ENCODE measurements around the gene METAP1. TPM values are rescaled to one million over a fixed set of nuclear protein-coding genes. Genes with fewer than 3 reads are reported as not detected.

METAP1 gene
- total RNA-seq, 1 donor from 2014 or later: 43.1 TPM

- no peak for TF ChIP-seq CTCF (conservative IDR thresholded peaks at IDR 0.05)
- H3K4me1 Mint-ChIP-seq (ENCODE audit: unreplicated experiment): no peaks in the 10 kb centered on the region
Observed at GRCh38 chr4:98958065-98958464, 37.5 kb upstream of the METAP1 start.

GRCh38 chr4:98959411-98959810, 36.1 kb upstream of the METAP1 start:
- no peak overlapping the region for H3K4me3 Mint-ChIP-seq
- DNase-seq (ENCODE audit: extremely low spot score, unreplicated experiment): no peak
- peaks cover 8% of the 10 kb centered on the region for H3K4me1 Mint-ChIP-seq (ENCODE audit: unreplicated experiment)
- H3K27ac Mint-ChIP-seq: no peak overlapping the region
- TF ChIP-seq CTCF (conservative IDR thresholded peaks at IDR 0.05): no peak
- H3K36me3 Mint-ChIP-seq: no peaks in the 10 kb centered on the region
- H3K27me3 Mint-ChIP-seq: no peaks in the 10 kb centered on the region
- H3K9me3 Mint-ChIP-seq: peaks cover 6% of the 10 kb centered on the region

More at GRCh38 chr4:98958065-98958464, 37.5 kb upstream of the METAP1 start:
- DNase-seq (ENCODE audit: extremely low spot score, unreplicated experiment): no peak
- Mint-ChIP-seq H3K27ac (no peak overlapping the region), H3K36me3 (no peaks in the 10 kb centered on the region), H3K4me3 (no peak overlapping the region), H3K27me3 (no peaks in the 10 kb centered on the region), H3K9me3 (no peaks in the 10 kb centered on the region)

- Mint-ChIP-seq H3K4me3 (no peak overlapping the region), H3K9me3 (peaks cover 6% of the 10 kb centered on the region), H3K27ac (no peak overlapping the region), H3K27me3 (no peaks in the 10 kb centered on the region), H3K4me1 (ENCODE audit: unreplicated experiment) (peaks cover 8% of the 10 kb centered on the region), H3K36me3 (no peaks in the 10 kb centered on the region)
- no peak for DNase-seq (ENCODE audit: extremely low spot score, unreplicated experiment)
- no peak for TF ChIP-seq CTCF (conservative IDR thresholded peaks at IDR 0.05)
Observed at GRCh38 chr4:98961770-98962169, 33.8 kb upstream of the METAP1 start.

- Mint-ChIP-seq H3K4me3 (no peak overlapping the region), H3K36me3 (no peaks in the 10 kb centered on the region), H3K4me1 (ENCODE audit: unreplicated experiment) (peaks cover 8% of the 10 kb centered on the region), H3K27ac (no peak overlapping the region), H3K27me3 (no peaks in the 10 kb centered on the region), H3K9me3 (peaks cover 6% of the 10 kb centered on the region)
- no peak for DNase-seq (ENCODE audit: extremely low spot score, unreplicated experiment)
- no peak for TF ChIP-seq CTCF (conservative IDR thresholded peaks at IDR 0.05)
Observed at GRCh38 chr4:98963538-98964433, 31.7 kb upstream of the METAP1 start.

GRCh38 chr4:98966926-98967325, 28.6 kb upstream of the METAP1 start:
- Mint-ChIP-seq H3K27me3 (no peaks in the 10 kb centered on the region), H3K4me3 (no peak overlapping the region), H3K9me3 (peaks cover 6% of the 10 kb centered on the region), H3K36me3 (no peaks in the 10 kb centered on the region), H3K4me1 (ENCODE audit: unreplicated experiment) (peaks cover 19% of the 10 kb centered on the region), H3K27ac (no peak overlapping the region)
- DNase-seq (ENCODE audit: extremely low spot score, unreplicated experiment): no peak
- no peak for TF ChIP-seq CTCF (conservative IDR thresholded peaks at IDR 0.05)

Data from type B pancreatic cell (in vitro differentiated cells).